Gastroesophageal sphincter (tissue), 4 donors: ENCODE results near the gene RNF215. TPM values are rescaled to one million over a fixed set of nuclear protein-coding genes. Genes with fewer than 3 reads are reported as not detected.

ENCODE experiments used
- ATAC-seq: fragments of 150-250 bp; one replicate; pipeline ENCODE4 v1.9.1; 2016; ENCODE audit warnings: mild to moderate bottlenecking, moderate library complexity
- H3K27ac ChIP-seq, 4 donors: fragments of 200-600 bp; sonication (generic) in 3 of 4; 1 replicate in 3 of 4; 2 replicates in 1 of 4; pipeline ENCODE4 v1.5.1; 2016 to 2019
- H3K27me3 ChIP-seq: fragments of 200-600 bp; sonication (generic); one replicate; pipeline ENCODE4 v1.5.1; 2019
- H3K36me3 ChIP-seq, 2 donors: fragments of 200-600 bp; sonication (generic); one replicate each; pipeline ENCODE4 v1.5.1; 2019; ENCODE audit warnings: control low read depth in 1 of 2
- H3K4me1 ChIP-seq, 3 donors: fragments of 200-600 bp; sonication (generic); 1 replicate in 2 of 3; 2 replicates in 1 of 3; pipeline ENCODE4 v1.5.1; 2016 to 2019; ENCODE audit warnings: control low read depth in 2 of 3
- H3K4me3 ChIP-seq, 2 donors: fragments of 200-600 bp; sonication (generic); one replicate each; pipeline ENCODE4 v1.5.1; 2019; ENCODE audit warnings: mild to moderate bottlenecking in 1 of 2, moderate library complexity in 1 of 2
- H3K9me3 ChIP-seq, 3 donors: fragments of 200-600 bp; sonication (generic); one replicate each; pipeline ENCODE4 v1.5.1; 2017 to 2019; ENCODE audit warnings: control low read depth in 2 of 3
- EP300 ChIP-seq: sonication (generic); formaldehyde crosslinking; IDR thresholded peaks from one replicate; pipeline ENCODE4 v1.6.1; 2017; ENCODE audit warnings: antibody characterized with exemption, mild to moderate bottlenecking
- POLR2A ChIP-seq, 2 donors: fragments of 450-650 bp; IDR thresholded peaks; one replicate each; pipeline ENCODE4 v1.6.1; 2017; ENCODE audit warnings: antibody characterized with exemption in 2 of 2, mild to moderate bottlenecking in 2 of 2, moderate library complexity in 1 of 2
- POLR2AphosphoS5 ChIP-seq: sonication (generic); formaldehyde crosslinking; IDR thresholded peaks from one replicate; pipeline ENCODE4 v1.6.1; 2017; ENCODE audit warnings: antibody characterized with exemption
- WGBS, 2 donors: methylation state at CpG; one replicate each; pipeline ENCODE4 v1.1.5; 2018; ENCODE audit warnings: low coverage in 1 of 2; 5-methylcytosine and 5-hydroxymethylcytosine counted together
- total RNA-seq, 4 donors: library from RNA; depleted of rRNA; stranded (reverse); fragments of >200 nt; gene quantifications; one replicate each; pipeline ENCODE4 v1.1.0, GENCODE V29; 2016
- TF ChIP-seq, protein P1 (sequence below), 4 experiments: fragments of 200-600 bp in 2 of 4; fragments of 450-650 bp in 2 of 4; sonication (generic) in 1 of 4; IDR thresholded peaks; one replicate each; pipeline ENCODE4 v1.5.1; 2017 to 2019; ENCODE audit warnings: antibody characterized with exemption in 4 of 4, mild to moderate bottlenecking in 2 of 4, moderate library complexity in 2 of 4

The RNF215 gene
- total RNA-seq, 4 donors from 2014 or later: 10.2 to 13.5 (median 11.7) TPM

- Histone ChIP-seq H3K4me3 (peak within 1 kb of the TSS; percentile 72 to 76), H3K4me1 (peaks cover 9 to 56% (median 22%) of the 10 kb centered on the region in 3 donors), H3K9me3 (no peaks in the 10 kb centered on the region), H3K27me3 (no peaks in the 10 kb centered on the region), H3K27ac (peak within 1 kb of the TSS; percentile 88 to 99 (median 96)), H3K36me3 (peaks cover 0 to 19% of the 10 kb centered on the region in 2 donors)
- peak; percentile 88 to 95 for TF ChIP-seq POLR2A (IDR thresholded peaks at IDR 0.05)
- no peak for TF ChIP-seq EP300
- TF ChIP-seq, protein P1, sequence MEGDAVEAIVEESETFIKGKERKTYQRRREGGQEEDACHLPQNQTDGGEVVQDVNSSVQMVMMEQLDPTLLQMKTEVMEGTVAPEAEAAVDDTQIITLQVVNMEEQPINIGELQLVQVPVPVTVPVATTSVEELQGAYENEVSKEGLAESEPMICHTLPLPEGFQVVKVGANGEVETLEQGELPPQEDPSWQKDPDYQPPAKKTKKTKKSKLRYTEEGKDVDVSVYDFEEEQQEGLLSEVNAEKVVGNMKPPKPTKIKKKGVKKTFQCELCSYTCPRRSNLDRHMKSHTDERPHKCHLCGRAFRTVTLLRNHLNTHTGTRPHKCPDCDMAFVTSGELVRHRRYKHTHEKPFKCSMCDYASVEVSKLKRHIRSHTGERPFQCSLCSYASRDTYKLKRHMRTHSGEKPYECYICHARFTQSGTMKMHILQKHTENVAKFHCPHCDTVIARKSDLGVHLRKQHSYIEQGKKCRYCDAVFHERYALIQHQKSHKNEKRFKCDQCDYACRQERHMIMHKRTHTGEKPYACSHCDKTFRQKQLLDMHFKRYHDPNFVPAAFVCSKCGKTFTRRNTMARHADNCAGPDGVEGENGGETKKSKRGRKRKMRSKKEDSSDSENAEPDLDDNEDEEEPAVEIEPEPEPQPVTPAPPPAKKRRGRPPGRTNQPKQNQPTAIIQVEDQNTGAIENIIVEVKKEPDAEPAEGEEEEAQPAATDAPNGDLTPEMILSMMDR (IDR thresholded peaks at IDR 0.05): peak in 2 of 4 experiments; percentile 2 to 32
- peak; percentile 95 for TF ChIP-seq POLR2AphosphoS5
- WGBS, 2 donors: 0 to 1% methylated on average over 8 to 9 of the region's 91 CpGs
- ATAC-seq: peak; percentile 98
Observed at GRCh38 chr22:30356449-30357235, 30.6 kb downstream of the RNF215 start, which contains the start of the genes CCDC157 and SF3A1. CCDC157 (plus strand) TSS chr22:30357007; CDS start chr22:30366001, 8,994 bp downstream. SF3A1 (minus strand) TSS chr22:30356894; CDS start chr22:30356792, 102 bp downstream.

GRCh38 chr22:30354644-30355043, 32.6 kb downstream of the RNF215 start:
- TF ChIP-seq POLR2A (IDR thresholded peaks at IDR 0.05): no peak
- no peak for TF ChIP-seq POLR2AphosphoS5
- no peak for TF ChIP-seq EP300
- TF ChIP-seq, protein P1 (IDR thresholded peaks at IDR 0.05): no peak
- ATAC-seq: no peak
- Histone ChIP-seq H3K9me3 (no peaks in the 10 kb centered on the region), H3K4me1 (peaks cover 9 to 68% (median 22%) of the 10 kb centered on the region in 3 donors), H3K36me3 (peaks cover 0 to 39% of the 10 kb centered on the region in 2 donors), H3K4me3 (peak overlapping the region in 1 of 2 donors; percentile 76), H3K27ac (no peak overlapping the region), H3K27me3 (no peaks in the 10 kb centered on the region)
- 56 to 69% methylated on average over 3 to 5 of the region's 5 CpGs for WGBS, 2 donors

DNA sequence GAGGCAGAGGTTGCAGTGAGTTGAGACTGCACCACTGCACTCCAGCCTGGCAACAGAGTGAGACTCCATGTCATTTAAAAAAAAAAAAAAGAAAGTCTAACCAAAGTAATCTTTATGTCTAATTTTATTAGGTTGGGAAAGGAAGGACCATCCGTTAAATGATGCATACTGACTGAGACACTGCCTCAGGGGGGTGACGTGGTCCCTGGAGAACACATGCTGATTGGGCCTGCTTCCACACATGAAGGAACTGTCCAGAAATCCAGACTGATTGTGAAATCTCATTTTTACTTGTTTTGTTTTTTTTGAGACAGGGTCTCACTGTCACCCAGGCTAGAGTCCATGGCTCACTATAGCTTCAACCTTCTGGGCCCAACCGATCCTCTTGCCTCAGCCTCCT, 36.0 kb downstream of the RNF215 start:
- Histone ChIP-seq H3K27ac (no peak overlapping the region), H3K4me3 (no peak overlapping the region), H3K36me3 (peaks cover 0 to 73% of the 10 kb centered on the region in 2 donors), H3K4me1 (peaks cover 9 to 84% (median 20%) of the 10 kb centered on the region in 3 donors), H3K9me3 (no peaks in the 10 kb centered on the region), H3K27me3 (no peaks in the 10 kb centered on the region)
- TF ChIP-seq EP300 (no peak), POLR2AphosphoS5 (no peak), POLR2A (IDR thresholded peaks at IDR 0.05) (no peak)
- TF ChIP-seq, protein P1 (IDR thresholded peaks at IDR 0.05): no peak
- ATAC-seq: no peak
- WGBS, 2 donors: 78 to 81% methylated on average over 3 of the region's 3 CpGs

- no peak for ATAC-seq
- H3K36me3 ChIP-seq: peaks cover 0 to 98% of the 10 kb centered on the region in 2 donors
- H3K27ac ChIP-seq: peak overlapping the region in 1 of 4 donors; percentile 22
- H3K9me3 ChIP-seq: no peaks in the 10 kb centered on the region
- H3K4me3 ChIP-seq: no peak overlapping the region
- no peaks in the 10 kb centered on the region for H3K27me3 ChIP-seq
- H3K4me1 ChIP-seq: peaks cover 0 to 63% (median 3%) of the 10 kb centered on the region in 3 donors
- 55 to 69% methylated on average over 4 of the region's 4 CpGs for WGBS, 2 donors
- TF ChIP-seq POLR2AphosphoS5: no peak
- TF ChIP-seq EP300: no peak
- no peak for TF ChIP-seq POLR2A (IDR thresholded peaks at IDR 0.05)
- TF ChIP-seq, protein P1 (IDR thresholded peaks at IDR 0.05): no peak
Observed at GRCh38 chr22:30348809-30349208, 38.4 kb downstream of the RNF215 start.
